Activated CD4-positive, CD25-positive, alpha-beta regulatory T cell (primary cell): Measurements from ENCODE around the gene ATG4D.

ENCODE experiments used
- DNase-seq, 4 experiments: peaks; one replicate each; lab custom pipeline; 2025; lab: John Stamatoyannopoulos, UW

The ATG4D gene

GRCh38 chr19:10577951-10578350 lies 34.2 kb downstream of the ATG4D start:
- DNase-seq: no peak

GRCh38 chr19:10580979-10581631 lies 37.4 kb downstream of the ATG4D start:
- peak; percentile 73 to 91 (median 76) for DNase-seq

- no peak for DNase-seq
Measured at GRCh38 chr19:10582091-10582490, 38.4 kb downstream of the ATG4D start.

GRCh38 chr19:10583036-10583776 lies 39.5 kb downstream of the ATG4D start:
- DNase-seq: no peak

DNA sequence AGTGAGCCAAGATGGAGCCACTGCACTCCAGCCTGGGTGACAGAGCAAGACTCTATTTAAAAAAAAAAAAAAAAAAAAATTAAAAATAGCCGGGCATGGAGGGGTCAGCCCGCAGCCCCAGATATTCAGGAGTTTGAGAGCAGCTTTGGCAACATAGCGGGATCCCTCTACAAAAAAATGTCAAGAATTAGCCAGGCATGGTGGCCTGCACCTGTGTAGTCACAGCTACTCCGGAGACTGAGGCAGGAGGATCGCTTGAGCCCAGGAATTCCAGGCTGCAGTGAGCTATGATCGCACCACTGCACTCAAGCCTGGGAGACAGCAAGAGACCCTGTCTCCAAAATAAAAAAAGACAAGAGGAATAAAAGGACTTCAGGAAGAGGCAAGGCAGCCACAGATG lies 42.7 kb downstream of the ATG4D start:
- no peak for DNase-seq

GRCh38 chr19:10587022-10587838 lies 43.5 kb downstream of the ATG4D start, which contains the start of gene AP1M2:
AP1M2 (minus strand) TSS chr19:10587312; CDS start chr19:10587231, 81 bp downstream.
- DNase-seq: no peak

DNA sequence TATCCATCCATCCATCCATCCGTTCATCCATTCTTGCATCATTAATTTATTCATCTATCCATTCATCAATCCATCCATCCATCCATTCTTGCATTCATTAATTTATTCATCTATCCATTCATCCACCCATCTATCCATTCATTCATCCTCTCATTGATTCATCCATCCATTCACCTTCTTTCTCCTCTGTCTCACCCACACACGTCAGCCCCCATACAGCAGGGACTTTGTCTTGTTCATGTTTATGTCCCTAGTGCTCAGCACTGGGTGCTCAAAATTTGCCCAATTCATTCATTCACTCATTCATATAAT lies 44.1 kb downstream of the ATG4D start:
- no peak for DNase-seq

- no peak for DNase-seq
Measured at GRCh38 chr19:10593148-10593547, 49.4 kb downstream of the ATG4D start.

- DNase-seq: no peak
Measured at GRCh38 chr19:10593820-10594637, 50.3 kb downstream of the ATG4D start.

- no peak for DNase-seq
Measured at GRCh38 chr19:10600149-10600548, 56.4 kb downstream of the ATG4D start.

GRCh38 chr19:10601999-10602329 lies 58.3 kb downstream of the ATG4D start:
- no peak for DNase-seq

DNA sequence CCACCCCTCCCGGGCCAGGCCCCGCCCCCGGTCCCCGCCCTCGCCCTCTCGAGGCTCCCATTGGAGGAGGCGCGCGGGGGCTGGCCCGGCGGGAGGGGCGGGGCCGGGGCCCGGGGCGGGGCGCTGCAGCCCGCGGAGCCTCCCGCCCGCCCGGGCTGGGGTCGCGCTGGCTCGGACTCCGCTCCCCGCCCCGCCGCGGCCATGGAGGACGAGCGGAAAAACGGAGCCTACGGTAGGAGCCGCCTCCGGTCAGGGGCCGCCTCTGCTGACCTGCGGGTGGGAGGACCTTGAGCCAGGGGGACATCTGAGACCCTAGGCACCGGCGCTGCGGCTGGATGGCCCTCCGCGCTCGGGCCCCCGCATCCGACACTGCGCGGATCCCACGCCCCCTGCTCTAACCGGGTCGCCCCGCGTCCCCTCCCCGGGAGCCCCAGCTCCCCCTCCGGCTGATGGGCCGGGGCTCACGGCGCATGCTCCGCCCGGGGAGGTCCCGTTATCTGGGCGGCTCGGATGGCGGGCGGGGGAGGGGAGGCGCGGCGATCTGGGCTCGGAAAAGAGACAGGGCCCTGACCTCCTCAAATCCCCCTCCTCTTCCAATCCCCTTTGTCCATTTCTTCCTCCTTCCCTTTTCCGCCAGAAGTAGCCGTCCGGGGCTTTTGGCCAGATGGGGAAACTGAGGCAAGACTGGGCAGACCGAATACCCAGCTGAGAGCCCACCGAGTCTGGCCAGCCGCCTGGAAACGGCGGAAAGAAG lies 58.8 kb downstream of the ATG4D start:
- peak; percentile 81 to 87 (median 84) for DNase-seq
